ENCODE results near the gene PHLPP1.
"Not testable (repeated sequence)": the region's sequence is repeated elsewhere in the genome, so short reads cannot be mapped to it uniquely, and the experiment has no call there.

Gene PHLPP1

DNA sequence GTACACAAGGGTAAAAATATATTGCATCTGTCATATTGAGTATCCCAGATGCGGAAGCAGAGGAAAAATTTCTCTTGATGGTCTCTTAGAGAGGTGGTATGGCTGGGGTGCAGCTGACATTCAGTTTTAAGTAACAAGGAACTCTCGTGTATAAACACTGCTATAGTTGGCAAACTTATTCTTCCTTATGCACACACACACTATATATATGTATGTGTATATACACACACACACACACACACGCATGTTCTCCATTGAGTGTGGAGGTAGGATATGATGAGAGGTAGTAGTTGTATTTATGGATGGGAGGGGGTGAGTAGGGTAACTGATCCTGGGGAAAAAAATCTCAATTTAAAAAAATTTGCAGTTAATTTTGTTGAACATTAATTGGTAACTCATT lies 10.6 kb downstream of the PHLPP1 start:
- Mint-ChIP-seq H3K4me1 (peaks cover 14% of the 10 kb centered on the region), H3K36me3 (ENCODE audit: low read depth) (peaks cover 3% of the 10 kb centered on the region)
- no peak for DNase-seq

DNA sequence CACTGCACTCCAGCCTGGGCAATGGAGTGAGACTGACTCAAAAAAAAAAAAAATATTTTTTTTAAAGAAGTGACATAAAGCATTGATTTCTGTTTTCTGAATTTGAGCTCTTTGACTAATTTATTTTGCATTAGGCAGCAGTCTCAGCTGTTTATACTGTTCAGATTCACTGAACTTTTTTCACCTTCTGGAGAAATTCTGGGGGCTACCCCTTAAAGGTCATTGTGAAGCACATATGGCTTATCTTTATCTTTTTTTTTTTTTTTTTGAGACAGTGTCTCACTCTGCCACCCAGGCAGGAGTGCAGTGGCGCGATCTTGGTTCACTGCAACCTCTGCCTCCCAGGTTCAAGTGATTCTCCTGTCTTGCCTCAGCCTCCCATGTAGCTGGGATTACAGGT lies 12.9 kb downstream of the PHLPP1 start:
- Mint-ChIP-seq H3K36me3 (ENCODE audit: low read depth) (peaks cover 7% of the 10 kb centered on the region), H3K27ac (no peak overlapping the region), H3K27me3 (no peaks in the 10 kb centered on the region), H3K4me3 (no peak overlapping the region), H3K4me1 (peaks cover 8% of the 10 kb centered on the region), H3K9me3 (peaks cover 11% of the 10 kb centered on the region)
- DNase-seq (no peak), ATAC-seq (peak; percentile 46)

More for the DNA sequence above, 10.6 kb downstream of the PHLPP1 start:
- Mint-ChIP-seq H3K27ac (no peak overlapping the region), H3K27me3 (no peaks in the 10 kb centered on the region), H3K9me3 (no peaks in the 10 kb centered on the region), H3K4me3 (no peak overlapping the region)
- ATAC-seq, result no peak

DNA sequence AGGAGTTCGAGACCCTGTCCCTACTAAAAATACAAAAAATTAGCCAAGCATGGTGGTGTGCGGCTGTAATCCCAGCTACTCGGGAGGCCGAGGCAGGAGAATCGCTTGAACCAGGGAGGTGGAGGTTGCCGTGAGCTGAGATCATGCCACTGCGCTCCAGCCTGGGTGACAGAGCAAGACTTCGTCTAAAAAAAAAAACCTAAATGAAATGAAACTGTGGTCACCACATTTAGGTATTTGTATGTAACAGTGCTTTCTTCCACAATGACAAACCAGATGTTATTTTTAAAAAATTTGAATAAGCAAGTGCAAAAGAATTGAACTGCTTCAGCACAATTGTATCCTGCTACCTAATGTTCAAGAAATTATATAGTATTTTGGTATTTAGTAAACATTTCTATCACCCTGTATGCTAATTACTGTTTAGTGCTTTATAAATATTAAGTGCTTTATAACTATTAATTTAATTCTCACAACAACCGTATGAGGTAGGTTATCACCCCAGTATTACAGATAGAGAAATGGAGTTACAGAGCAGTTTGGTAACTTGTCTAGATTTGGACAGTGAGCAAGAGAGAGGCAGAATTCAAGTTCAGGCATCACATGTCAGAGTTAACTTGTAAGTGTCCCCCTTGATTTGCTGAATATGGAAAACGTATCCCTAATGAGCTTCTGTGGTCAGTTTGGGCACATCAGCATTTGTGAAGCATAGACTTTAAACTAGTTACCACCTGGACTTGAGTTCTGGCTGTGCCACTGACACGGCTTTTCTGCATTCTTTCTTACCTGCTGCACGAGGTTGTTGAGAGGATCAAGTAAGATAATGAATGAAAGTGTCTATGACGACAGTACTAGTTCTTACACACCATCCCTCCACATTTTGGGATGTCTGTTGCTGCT lies 14.4 kb downstream of the PHLPP1 start:
- DNase-seq (no peak), ATAC-seq (no peak)
- peaks cover 5% of the 10 kb centered on the region for H3K36me3 Mint-ChIP-seq (ENCODE audit: low read depth)
- no peaks in the 10 kb centered on the region for H3K27me3 Mint-ChIP-seq
- H3K27ac Mint-ChIP-seq, result no peak overlapping the region
- H3K4me1 Mint-ChIP-seq, result peaks cover 6% of the 10 kb centered on the region
- no peak overlapping the region for H3K4me3 Mint-ChIP-seq
- H3K9me3 Mint-ChIP-seq, result peaks cover 11% of the 10 kb centered on the region

DNA sequence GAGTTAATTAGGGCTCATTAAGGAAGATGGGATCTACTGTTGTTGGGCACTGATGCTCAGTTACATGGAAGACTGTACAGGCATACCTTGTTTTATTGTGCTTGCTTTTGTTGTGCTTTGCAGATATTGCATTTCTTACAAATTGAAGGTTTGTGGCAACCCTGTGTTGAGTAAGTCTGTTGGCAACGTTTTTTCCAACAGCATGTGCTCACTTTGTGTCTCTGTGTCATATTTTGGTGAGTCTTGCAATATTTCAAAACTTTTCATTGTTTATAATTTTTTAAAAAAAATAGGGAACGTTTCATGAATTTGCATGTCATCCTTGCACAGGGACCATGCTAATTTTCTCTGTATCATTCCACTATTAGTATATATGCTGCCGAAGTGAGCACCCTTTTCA lies 15.6 kb downstream of the PHLPP1 start:
- ATAC-seq, result no peak
- Mint-ChIP-seq H3K36me3 (ENCODE audit: low read depth) (peaks cover 4% of the 10 kb centered on the region), H3K27me3 (no peaks in the 10 kb centered on the region), H3K9me3 (peaks cover 11% of the 10 kb centered on the region), H3K4me3 (no peak overlapping the region), H3K27ac (no peak overlapping the region), H3K4me1 (peaks cover 6% of the 10 kb centered on the region)
- no peak for DNase-seq

DNA sequence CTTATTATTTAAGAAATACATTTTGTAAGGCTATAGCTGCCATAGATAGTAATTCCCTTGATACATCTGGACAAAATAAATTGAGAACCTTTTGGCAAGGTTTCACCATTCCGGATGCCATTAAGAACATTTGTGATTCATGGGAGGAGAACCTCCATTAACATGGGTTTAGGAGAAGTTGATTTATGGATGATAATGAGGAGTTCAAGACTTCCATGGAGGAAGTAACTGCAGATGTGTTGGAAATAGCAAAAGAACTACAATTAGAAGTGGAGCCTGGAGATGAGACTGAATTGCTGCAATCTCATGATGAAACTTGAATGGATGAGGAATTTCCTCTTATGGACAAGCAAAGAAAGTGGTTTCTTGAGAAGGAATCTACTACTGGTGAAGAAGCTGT lies 17.3 kb downstream of the PHLPP1 start:
- ATAC-seq, result no peak
- peaks cover 11% of the 10 kb centered on the region for H3K9me3 Mint-ChIP-seq

DNA sequence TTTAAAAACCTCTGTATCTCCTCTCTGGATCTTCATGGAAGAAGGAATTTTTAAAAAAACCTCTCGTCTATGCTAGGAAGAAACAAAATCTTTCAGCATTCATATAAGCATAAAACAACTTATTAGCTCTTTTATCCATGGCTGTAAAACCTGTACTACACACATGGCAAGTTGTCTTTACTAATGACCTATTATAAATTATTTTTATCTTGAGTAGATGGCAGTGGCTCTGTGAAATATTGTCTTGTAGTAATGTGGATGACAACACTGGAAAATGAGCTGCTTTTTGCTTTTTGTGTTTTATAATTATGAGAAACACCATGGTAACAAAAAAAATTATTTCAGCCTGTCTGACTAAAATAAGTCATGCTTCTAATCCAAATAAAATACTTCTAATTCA lies 18.9 kb downstream of the PHLPP1 start:
- peaks cover 15% of the 10 kb centered on the region for H3K9me3 Mint-ChIP-seq
- peaks cover 3% of the 10 kb centered on the region for H3K4me1 Mint-ChIP-seq
- no peaks in the 10 kb centered on the region for H3K27me3 Mint-ChIP-seq
- no peak overlapping the region for H3K4me3 Mint-ChIP-seq
- no peak overlapping the region for H3K27ac Mint-ChIP-seq
- ATAC-seq, result no peak
- peaks cover 4% of the 10 kb centered on the region for H3K36me3 Mint-ChIP-seq (ENCODE audit: low read depth)
- no peak for DNase-seq

More for the DNA sequence above, 17.3 kb downstream of the PHLPP1 start:
- Mint-ChIP-seq H3K4me1 (peaks cover 6% of the 10 kb centered on the region), H3K36me3 (ENCODE audit: low read depth) (peaks cover 4% of the 10 kb centered on the region), H3K27me3 (no peaks in the 10 kb centered on the region), H3K4me3 (no peak overlapping the region), H3K27ac (no peak overlapping the region)
- DNase-seq, result no peak

DNA sequence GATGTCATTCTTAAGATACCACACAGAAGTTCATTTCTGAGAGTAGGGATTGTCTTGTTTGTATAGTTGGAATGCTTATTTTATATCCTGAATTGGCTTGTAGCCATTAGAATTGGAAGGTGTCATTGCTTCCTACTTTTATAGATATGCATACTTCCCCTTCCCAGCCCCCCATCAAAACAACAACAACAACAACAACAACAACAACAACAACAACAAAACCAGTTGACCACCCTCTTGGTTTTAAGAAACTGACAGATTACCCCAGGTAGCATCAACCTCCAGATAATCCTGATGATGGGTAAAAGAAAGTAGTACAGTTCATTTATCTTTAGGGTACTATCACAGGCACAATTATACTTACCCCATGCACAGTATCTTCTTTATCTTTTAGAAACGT lies 20.0 kb downstream of the PHLPP1 start:
- H3K4me1 Mint-ChIP-seq, result peaks cover 5% of the 10 kb centered on the region
- H3K27ac Mint-ChIP-seq, result no peak overlapping the region
- peaks cover 4% of the 10 kb centered on the region for H3K36me3 Mint-ChIP-seq (ENCODE audit: low read depth)
- DNase-seq, result no peak
- no peak for ATAC-seq
- no peaks in the 10 kb centered on the region for H3K27me3 Mint-ChIP-seq
- peaks cover 19% of the 10 kb centered on the region for H3K9me3 Mint-ChIP-seq
- no peak overlapping the region for H3K4me3 Mint-ChIP-seq

DNA sequence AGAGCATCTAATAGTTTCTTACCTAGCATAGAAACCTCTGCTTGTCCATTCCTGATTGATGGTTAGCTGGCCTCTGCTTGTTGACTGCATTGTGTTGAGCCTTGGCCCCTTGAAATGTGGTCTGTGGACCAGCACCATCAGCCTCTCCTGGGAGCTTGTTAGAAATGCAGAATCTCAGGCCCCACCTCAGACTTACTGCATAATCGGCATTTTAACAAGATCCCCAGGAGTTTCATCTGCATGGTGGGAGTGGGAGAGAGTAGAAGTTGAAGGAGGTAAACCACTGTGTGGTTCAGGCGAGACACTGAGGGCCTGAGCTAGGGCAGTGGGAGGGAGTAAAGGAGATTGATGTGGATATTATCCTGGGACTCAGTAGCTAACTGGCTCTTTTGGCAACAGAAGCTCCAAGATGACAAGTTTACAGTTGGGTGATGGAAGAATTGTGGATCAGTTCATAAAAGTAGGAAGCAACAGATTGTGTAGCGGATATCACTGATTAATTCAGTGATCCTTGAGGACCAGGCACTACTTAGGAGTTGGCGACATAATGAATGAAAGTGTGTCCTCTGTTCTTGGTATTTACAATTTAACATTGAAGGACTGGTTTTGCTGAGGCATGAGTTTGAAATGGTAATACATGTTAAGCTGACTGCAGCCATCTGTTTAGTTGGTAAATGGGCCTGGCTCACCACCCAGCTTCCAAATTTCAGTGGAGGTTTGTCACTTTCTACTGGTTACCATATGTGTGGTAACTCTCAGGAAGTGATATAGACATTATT lies 20.9 kb downstream of the PHLPP1 start:
- Mint-ChIP-seq H3K36me3 (ENCODE audit: low read depth) (peaks cover 4% of the 10 kb centered on the region), H3K27ac (no peak overlapping the region), H3K9me3 (peaks cover 19% of the 10 kb centered on the region), H3K27me3 (no peaks in the 10 kb centered on the region), H3K4me3 (no peak overlapping the region), H3K4me1 (peaks cover 10% of the 10 kb centered on the region)
- no peak for ATAC-seq
- DNase-seq, result no peak

DNA sequence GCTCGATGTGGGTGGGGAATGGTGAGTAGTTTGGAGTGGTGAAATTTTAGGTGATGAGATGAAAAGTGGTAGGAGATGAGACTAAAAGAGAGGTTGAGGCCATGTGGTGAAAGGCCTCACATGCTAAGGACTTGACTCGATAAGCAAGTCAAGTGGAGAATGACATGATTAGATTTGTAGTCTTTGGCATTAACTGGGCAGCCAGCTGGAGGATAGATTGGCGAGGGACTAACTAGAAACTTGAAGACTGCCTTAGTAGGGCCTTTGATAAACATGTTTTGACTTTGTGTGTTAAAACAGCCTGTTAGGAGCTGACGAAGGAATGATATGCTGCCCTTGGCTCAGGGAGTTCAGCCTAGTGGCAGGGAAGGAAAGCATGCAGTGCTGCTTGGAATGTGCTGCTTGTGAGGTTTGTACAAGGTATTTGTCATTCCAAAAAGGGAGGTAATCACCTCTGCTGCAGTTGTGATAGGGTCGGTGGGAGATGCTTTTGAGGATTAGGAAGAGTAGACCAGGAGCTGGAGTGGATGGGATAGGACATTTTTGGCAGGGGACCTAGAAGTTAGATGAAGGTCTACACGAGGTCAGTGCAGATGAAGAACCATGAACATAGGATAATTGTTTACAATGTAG lies 22.0 kb downstream of the PHLPP1 start:
- Mint-ChIP-seq H3K27ac (no peak overlapping the region), H3K9me3 (peaks cover 12% of the 10 kb centered on the region)

DNA sequence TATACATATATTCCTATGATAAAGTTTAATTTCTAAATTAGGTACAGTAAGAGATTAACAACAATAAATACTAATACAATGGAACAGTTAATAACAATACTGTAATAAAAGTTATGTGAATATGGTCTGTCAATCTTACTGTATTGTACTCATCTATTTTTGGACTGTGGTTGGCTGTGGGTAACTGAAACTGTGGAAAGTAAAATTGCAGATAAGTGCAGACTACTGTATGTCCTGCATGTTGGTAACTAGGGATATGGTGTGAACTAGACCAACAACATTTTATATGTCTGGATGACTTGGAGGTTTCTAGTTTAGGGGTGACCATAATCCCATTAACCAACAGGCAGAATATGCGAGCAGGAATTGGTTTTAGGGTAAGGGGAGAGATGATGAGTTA lies 23.3 kb downstream of the PHLPP1 start:
- DNase-seq (no peak), ATAC-seq (no peak)
- H3K4me1 Mint-ChIP-seq, result peaks cover 19% of the 10 kb centered on the region

More for the DNA sequence above, 22.0 kb downstream of the PHLPP1 start:
- no peak overlapping the region for H3K4me3 Mint-ChIP-seq
- DNase-seq (no peak), ATAC-seq (no peak)
- H3K36me3 Mint-ChIP-seq (ENCODE audit: low read depth), result no peaks in the 10 kb centered on the region
- no peaks in the 10 kb centered on the region for H3K27me3 Mint-ChIP-seq
- peaks cover 19% of the 10 kb centered on the region for H3K4me1 Mint-ChIP-seq

DNA sequence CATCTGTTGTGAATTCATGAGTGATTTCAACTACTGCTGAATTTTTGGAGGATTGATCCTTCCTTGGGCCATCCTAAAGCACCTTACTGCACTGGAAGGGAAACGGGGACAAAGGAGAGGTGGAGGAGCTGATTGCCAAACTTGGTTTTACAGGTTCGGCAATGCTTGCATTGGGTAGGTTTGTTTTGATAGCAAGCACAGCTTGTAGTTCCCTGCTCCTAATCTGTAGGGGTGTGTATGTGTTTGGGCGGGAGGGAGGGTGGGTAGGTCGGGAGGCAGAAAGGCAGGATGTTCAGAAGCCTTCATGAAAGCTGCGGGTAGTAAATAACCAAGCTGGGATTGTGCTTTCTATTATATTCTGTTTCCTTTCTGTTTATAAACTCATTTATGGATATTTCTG lies 24.6 kb downstream of the PHLPP1 start:
- H3K27ac Mint-ChIP-seq, result peak overlapping the region; percentile 41
- H3K4me3 Mint-ChIP-seq, result no peak overlapping the region
- peaks cover 29% of the 10 kb centered on the region for H3K4me1 Mint-ChIP-seq
- H3K27me3 Mint-ChIP-seq, result no peaks in the 10 kb centered on the region
- H3K36me3 Mint-ChIP-seq (ENCODE audit: low read depth), result no peaks in the 10 kb centered on the region
- DNase-seq (no peak), ATAC-seq (no peak)
- H3K9me3 Mint-ChIP-seq, result peaks cover 8% of the 10 kb centered on the region

More for the DNA sequence above, 23.3 kb downstream of the PHLPP1 start:
- no peak overlapping the region for H3K4me3 Mint-ChIP-seq
- H3K9me3 Mint-ChIP-seq, result peaks cover 8% of the 10 kb centered on the region
- no peaks in the 10 kb centered on the region for H3K36me3 Mint-ChIP-seq (ENCODE audit: low read depth)
- H3K27ac Mint-ChIP-seq, result no peak overlapping the region
- H3K27me3 Mint-ChIP-seq, result no peaks in the 10 kb centered on the region

DNA sequence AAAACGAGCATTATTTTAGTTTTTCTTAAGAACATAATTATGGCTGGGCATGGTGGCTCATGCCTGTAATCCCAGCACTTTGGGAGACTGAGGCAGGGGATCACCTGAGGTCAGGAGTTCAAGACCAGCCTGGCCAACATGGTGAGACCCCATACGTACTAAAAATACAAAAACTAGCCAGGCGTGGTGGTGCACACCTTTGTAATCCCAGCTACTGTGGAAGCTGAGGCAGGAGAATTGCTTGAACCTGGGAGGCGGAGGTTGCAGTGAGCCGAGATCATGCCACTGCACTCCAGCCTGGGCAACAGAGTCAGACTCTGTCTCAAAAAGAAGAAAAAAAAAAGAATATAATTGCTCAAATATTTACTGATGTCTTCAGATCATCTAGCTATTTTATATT lies 25.3 kb downstream of the PHLPP1 start:
- not testable (repeated sequence) for ATAC-seq; H3K27me3 Mint-ChIP-seq; DNase-seq; H3K36me3 Mint-ChIP-seq (ENCODE audit: low read depth); H3K9me3 Mint-ChIP-seq; H3K4me3 Mint-ChIP-seq
- peak overlapping the region; percentile 37 for H3K27ac Mint-ChIP-seq
- peaks cover 33% of the 10 kb centered on the region for H3K4me1 Mint-ChIP-seq

DNA sequence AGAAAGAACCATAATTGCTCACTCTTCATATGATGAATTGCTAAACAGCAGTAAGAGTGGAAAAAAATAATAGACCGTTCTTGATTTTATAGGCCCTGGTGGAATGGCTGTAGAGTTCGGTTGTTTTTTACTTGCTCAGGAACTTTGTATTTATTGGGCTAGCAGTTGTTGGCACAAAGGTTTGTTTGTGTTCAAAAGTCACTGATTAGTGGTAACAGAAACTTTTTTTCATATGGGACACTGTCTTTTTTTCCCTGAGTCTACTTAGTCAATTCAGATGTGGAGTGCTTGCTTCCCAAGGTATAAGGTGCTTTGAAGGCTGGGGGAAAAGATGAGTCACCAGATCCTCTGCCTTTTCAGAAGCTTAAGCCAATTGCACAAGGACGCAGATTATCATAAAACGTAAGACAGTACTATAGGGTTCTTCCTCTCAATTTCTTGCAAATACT lies 25.8 kb downstream of the PHLPP1 start:
- peaks cover 8% of the 10 kb centered on the region for H3K9me3 Mint-ChIP-seq
- no peaks in the 10 kb centered on the region for H3K27me3 Mint-ChIP-seq
- no peaks in the 10 kb centered on the region for H3K36me3 Mint-ChIP-seq (ENCODE audit: low read depth)
- peak overlapping the region; percentile 37 for H3K27ac Mint-ChIP-seq
- H3K4me3 Mint-ChIP-seq, result peak overlapping the region; percentile 12
- peaks cover 35% of the 10 kb centered on the region for H3K4me1 Mint-ChIP-seq
- ATAC-seq, result peak; percentile 63
- peak; percentile 11 for DNase-seq

DNA sequence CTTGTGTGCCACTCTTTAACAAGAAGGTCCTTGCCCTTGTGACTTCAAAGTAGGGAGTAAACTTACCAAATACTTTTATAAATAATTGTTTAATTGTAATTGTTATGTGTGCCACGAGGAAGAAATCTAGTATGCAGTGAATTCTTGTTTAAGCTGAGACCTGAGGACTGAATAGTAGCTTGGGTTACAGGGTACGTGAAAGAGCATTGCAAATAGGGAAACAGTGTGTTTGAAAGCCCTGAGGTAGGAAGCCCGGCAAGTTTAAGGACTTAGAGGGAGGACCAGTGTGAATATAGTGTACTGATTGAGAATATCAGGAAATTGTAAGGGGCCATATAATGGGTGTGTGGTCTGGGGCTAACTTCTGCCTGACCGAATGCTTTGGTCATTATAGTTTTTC lies 26.2 kb downstream of the PHLPP1 start:
- DNase-seq (no peak), ATAC-seq (no peak)
- no peaks in the 10 kb centered on the region for H3K27me3 Mint-ChIP-seq
- no peak overlapping the region for H3K4me3 Mint-ChIP-seq
- H3K27ac Mint-ChIP-seq, result no peak overlapping the region
- H3K36me3 Mint-ChIP-seq (ENCODE audit: low read depth), result no peaks in the 10 kb centered on the region
- peaks cover 8% of the 10 kb centered on the region for H3K9me3 Mint-ChIP-seq
- H3K4me1 Mint-ChIP-seq, result peaks cover 35% of the 10 kb centered on the region
